H1 (cell line): ENCODE results near the gene PRICKLE1. TPM values are rescaled to one million over a fixed set of nuclear protein-coding genes. Genes with fewer than 3 reads are reported as not detected.

ENCODE experiments used
- CTCF ChIA-PET: fragments of 300-600 bp; sonication (Branson Sonifier 250); formaldehyde crosslinking; loops from one replicate; lab custom pipeline; 2021; ENCODE audit not compliant: partially characterized antibody; lab: Charles Lee
- POLR2A ChIA-PET: fragments of 300-600 bp; sonication (Branson Sonifier 250); formaldehyde crosslinking; loops from one replicate; lab custom pipeline; 2021; ENCODE audit warnings: inconsistent platforms; ENCODE audit not compliant: partially characterized antibody; lab: Charles Lee
- DNase-seq, 2 experiments: peaks; one replicate each; pipeline versions ENCODE4 v3.0.0 to v3.0.0-alpha.2; 2010 to 2022; ENCODE audit warnings: low spot score in 2 of 2, low read depth in 1 of 2, mixed read lengths in 1 of 2
- FAIRE-seq: peaks from 2 replicates; lab custom pipeline; 2011; peaks lifted over from hg19 to GRCh38; lab: Jason Lieb, UNC
- H2AFZ ChIP-seq: 2 replicates; pipeline ENCODE4 v1.8.1; 2012; ENCODE audit warnings: low read length, inconsistent platforms
- H2AK5ac ChIP-seq: 2 replicates; pipeline ENCODE4 v1.6.1; 2013; ENCODE audit warnings: low read depth, low read length
- H2BK120ac ChIP-seq: replicated peaks from 2 replicates; pipeline ENCODE3; 2013; ENCODE audit warnings: low read depth, low read length, inconsistent platforms
- H2BK12ac ChIP-seq: 2 replicates; pipeline ENCODE4 v1.6.1; 2013; ENCODE audit warnings: low read depth, low read length
- H2BK15ac ChIP-seq: 2 replicates; pipeline ENCODE4 v1.6.1; 2013; ENCODE audit warnings: low read length
- H2BK20ac ChIP-seq: 2 replicates; pipeline ENCODE4 v1.6.1; 2013; ENCODE audit warnings: low read length
- H2BK5ac ChIP-seq: 2 replicates; pipeline ENCODE4 v1.6.1; 2013; ENCODE audit warnings: low read depth, low read length
- H3K14ac ChIP-seq: 2 replicates; pipeline ENCODE4 v1.6.1; 2013; ENCODE audit warnings: inconsistent platforms; ENCODE audit not compliant: insufficient read length
- H3K18ac ChIP-seq: 2 replicates; pipeline ENCODE4 v1.6.1; 2013; ENCODE audit warnings: low read length; ENCODE audit errors: extremely low read depth
- H3K23ac ChIP-seq: 2 replicates; pipeline ENCODE4 v1.6.1; 2013; ENCODE audit warnings: inconsistent platforms; ENCODE audit not compliant: insufficient read length
- H3K23me2 ChIP-seq: 2 replicates; pipeline ENCODE4 v1.6.1; 2013; ENCODE audit warnings: low read depth, low read length
- H3K27ac ChIP-seq: 2 replicates; pipeline ENCODE4 v1.6.1; 2011; ENCODE audit warnings: low read depth, low read length, inconsistent platforms
- H3K27me3 ChIP-seq, 4 experiments: replicated peaks in 1 of 4; 1 replicate in 1 of 4; 2 replicates in 3 of 4; pipeline versions ENCODE4 v1.6.1 to v1.8.1; 2011 to 2013; ENCODE audit warnings: low read length in 3 of 4, mild to moderate bottlenecking in 3 of 4, inconsistent platforms in 2 of 4, mixed read lengths in 2 of 4, moderate library complexity in 1 of 4; ENCODE audit not compliant: control insufficient read depth in 3 of 4, insufficient read depth in 3 of 4; ENCODE audit errors: extremely low read depth in 1 of 4
- H3K36me3 ChIP-seq, 4 experiments: 2 replicates each; pipeline versions ENCODE4 v1.6.1 to v1.8.1; 2011 to 2013; ENCODE audit warnings: mild to moderate bottlenecking in 4 of 4, low read length in 3 of 4, moderate library complexity in 2 of 4, control low read depth in 1 of 4, inconsistent platforms in 1 of 4; ENCODE audit not compliant: insufficient read depth in 4 of 4, control insufficient read depth in 2 of 4
- H3K4ac ChIP-seq: replicated peaks from 2 replicates; pipeline ENCODE3; 2013; ENCODE audit warnings: low read length, low read depth, mixed read lengths, inconsistent platforms; ENCODE audit not compliant: insufficient read length
- H3K4me1 ChIP-seq, 4 experiments: replicated peaks in 1 of 4; 1 replicate in 1 of 4; 2 replicates in 3 of 4; pipeline versions ENCODE4 v1.6.1 to v1.8.1; 2011 to 2013; ENCODE audit warnings: low read length in 3 of 4, inconsistent platforms in 2 of 4, mixed read lengths in 1 of 4; ENCODE audit not compliant: insufficient read depth in 4 of 4, control insufficient read depth in 3 of 4
- H3K4me2 ChIP-seq, 2 experiments: 2 replicates each; pipeline versions ENCODE4 v1.6.1 to v1.8.1; 2011 to 2013; ENCODE audit warnings: low read depth in 2 of 2, low read length in 2 of 2, control low read depth in 1 of 2, inconsistent platforms in 1 of 2, mild to moderate bottlenecking in 1 of 2; ENCODE audit not compliant: insufficient read depth in 1 of 2
- H3K4me3 ChIP-seq, 4 experiments: fragments of 200-600, 300-600 bp in 1 of 4; sonication (generic), shearing (Covaris generic), sonication (Bioruptor Twin) in 1 of 4; 2 replicates each; pipeline versions ENCODE4 v1.5.1 to v1.8.1; 2011 to 2016; ENCODE audit warnings: low read length in 4 of 4, low read depth in 3 of 4, control low read depth in 2 of 4, inconsistent platforms in 2 of 4, mild to moderate bottlenecking in 2 of 4, mixed read lengths in 1 of 4, moderate library complexity in 1 of 4; ENCODE audit not compliant: insufficient read depth in 2 of 4; ENCODE audit errors: extremely low read depth in 1 of 4
- H3K56ac ChIP-seq: replicated peaks from 2 replicates; pipeline ENCODE3; 2013; ENCODE audit warnings: low read depth, mild to moderate bottlenecking, mixed read lengths, low read length, inconsistent platforms; ENCODE audit not compliant: insufficient read length
- H3K79me1 ChIP-seq: 2 replicates; pipeline ENCODE4 v1.6.1; 2013; ENCODE audit warnings: low read depth, low read length, control low read depth
- H3K79me2 ChIP-seq, 2 experiments: 2 replicates each; pipeline versions ENCODE4 v1.6.1 to v1.8.1; 2012 to 2013; ENCODE audit warnings: low read length in 2 of 2, mild to moderate bottlenecking in 2 of 2, inconsistent platforms in 1 of 2; ENCODE audit not compliant: insufficient read depth in 2 of 2, control insufficient read depth in 1 of 2
- H3K9ac ChIP-seq, 4 experiments: replicated peaks in 1 of 4; 1 replicate in 1 of 4; 2 replicates in 3 of 4; pipeline versions ENCODE4 v1.6.1 to v1.8.1; 2011 to 2013; ENCODE audit warnings: low read depth in 3 of 4, low read length in 3 of 4, control low read depth in 2 of 4, mild to moderate bottlenecking in 2 of 4, moderate library complexity in 2 of 4, inconsistent platforms in 1 of 4; ENCODE audit errors: extremely low read depth in 1 of 4
- H3K9me3 ChIP-seq, 2 experiments: 2 replicates each; pipeline versions ENCODE4 v1.6.1 to v1.8.1; 2012 to 2013; ENCODE audit warnings: mild to moderate bottlenecking in 2 of 2, moderate library complexity in 2 of 2, control low read depth in 1 of 2, inconsistent platforms in 1 of 2, low read depth in 1 of 2, low read length in 1 of 2, mixed read lengths in 1 of 2; ENCODE audit not compliant: insufficient read depth in 2 of 2
- H4K20me1 ChIP-seq, 2 experiments: replicated peaks in 1 of 2; 2 replicates each; pipeline versions ENCODE3 to v1.8.1; 2011 to 2013; ENCODE audit warnings: inconsistent platforms in 2 of 2, low read length in 2 of 2, mild to moderate bottlenecking in 1 of 2; ENCODE audit not compliant: insufficient read depth in 2 of 2, control insufficient read depth in 1 of 2
- H4K5ac ChIP-seq: 2 replicates; pipeline ENCODE4 v1.6.1; 2013; ENCODE audit warnings: low read length, low read depth, mixed read lengths, inconsistent platforms; ENCODE audit not compliant: insufficient read length
- H4K8ac ChIP-seq: 2 replicates; pipeline ENCODE4 v1.8.0; 2013; ENCODE audit warnings: mild to moderate bottlenecking, moderate library complexity, low read length, inconsistent platforms; ENCODE audit not compliant: insufficient read depth; ENCODE audit errors: extremely low read depth
- H4K91ac ChIP-seq: replicated peaks from 2 replicates; pipeline ENCODE3; 2013; ENCODE audit warnings: low read length, mixed read lengths, inconsistent platforms; ENCODE audit not compliant: insufficient read length
- CBX8 ChIP-seq: fragments of 300-800, 300-1000 bp; sonication (generic); IDR thresholded peaks from 2 replicates; pipeline ENCODE4 v1.7.1; 2016; ENCODE audit warnings: low read depth, low read length, borderline replicate concordance
- CHD2 ChIP-seq: IDR thresholded peaks from 2 replicates; pipeline ENCODE4 v1.6.1; 2012; ENCODE audit warnings: low read length, improper control_type of control experiment
- CTBP2 ChIP-seq: IDR thresholded peaks from 2 replicates; pipeline ENCODE4 v1.7.0; 2011; ENCODE audit warnings: borderline replicate concordance, mild to moderate bottlenecking, moderate library complexity, mixed read lengths, low read length; ENCODE audit not compliant: insufficient read depth, insufficient read length
- GABPA ChIP-seq: IDR thresholded peaks from 2 replicates; pipeline ENCODE4 v1.6.1; 2011; ENCODE audit warnings: mild to moderate bottlenecking, low read length, moderate library complexity, borderline replicate concordance; ENCODE audit not compliant: insufficient read depth
- HDAC2 ChIP-seq, 2 experiments: fragments of 300-600 bp in 1 of 2; sonication (generic) in 1 of 2; IDR thresholded peaks; 2 replicates each; pipeline ENCODE4 v1.6.1; 2011 to 2012; ENCODE audit warnings: low read depth in 2 of 2, low read length in 2 of 2, mild to moderate bottlenecking in 2 of 2, moderate library complexity in 2 of 2, borderline replicate concordance in 1 of 2, inconsistent platforms in 1 of 2
- KDM4A ChIP-seq: IDR thresholded peaks from one replicate; pipeline ENCODE4 v1.7.1; 2012; ENCODE audit warnings: low read depth, mild to moderate bottlenecking, moderate library complexity, low read length, inconsistent platforms; ENCODE audit not compliant: severe bottlenecking
- MAFK ChIP-seq: IDR thresholded peaks from 2 replicates; pipeline ENCODE4 v1.6.1; 2012; ENCODE audit warnings: low read depth, mild to moderate bottlenecking, improper control_type of control experiment, low read length
- RNF2 ChIP-seq: fragments of 200-900, 300-1000 bp; sonication (generic); IDR thresholded peaks from 2 replicates; pipeline ENCODE4 v1.7.1; 2016; ENCODE audit warnings: borderline replicate concordance, low read depth, mild to moderate bottlenecking, antibody characterized with exemption, low read length; ENCODE audit not compliant: poor library complexity, severe bottlenecking; ENCODE audit errors: missing control alignments
- SAP30 ChIP-seq: fragments of 300-600 bp; sonication (generic); IDR thresholded peaks from 2 replicates; pipeline ENCODE4 v1.7.1; 2012; ENCODE audit warnings: low read length, moderate library complexity, mild to moderate bottlenecking, inconsistent platforms; ENCODE audit not compliant: insufficient read depth, insufficient replicate concordance
- SIRT6 ChIP-seq: IDR thresholded peaks from one replicate; pipeline ENCODE4 v1.7.1; 2012; ENCODE audit warnings: low read length, inconsistent platforms
- TAF7 ChIP-seq: optimal IDR thresholded peaks from 2 replicates; pipeline ENCODE3; 2011; ENCODE audit warnings: low read depth, mild to moderate bottlenecking, inconsistent platforms, low read length, moderate library complexity, borderline replicate concordance
- TBP ChIP-seq: IDR thresholded peaks from 2 replicates; pipeline ENCODE4 v1.6.1; 2011; ENCODE audit warnings: low read depth, low read length, improper control_type of control experiment
- TCF12 ChIP-seq: IDR thresholded peaks from 2 replicates; pipeline ENCODE4 v1.6.1; 2011; ENCODE audit warnings: low read depth, mild to moderate bottlenecking, low read length
- ZNF274 ChIP-seq: IDR thresholded peaks from 2 replicates; pipeline ENCODE4 v1.7.0; 2012; ENCODE audit warnings: low read length, borderline replicate concordance; ENCODE audit errors: extremely low read depth
- WGBS, 2 experiments: shearing (Covaris generic) in 1 of 2; methylation state at CpG; one replicate each; pipeline versions ENCODE4 v1.1.6 to v1.1.7; 2013 to 2015; ENCODE audit warnings: low lambda C conversion rate in 2 of 2, mixed read lengths in 2 of 2, inconsistent platforms in 1 of 2, low coverage in 1 of 2, missing lambda C conversion rate in 1 of 2; ENCODE audit not compliant: insufficient replicate concordance in 2 of 2, insufficient coverage in 1 of 2, insufficient read length in 1 of 2; ENCODE audit errors: extremely low coverage in 1 of 2, missing lambda C conversion rate in 1 of 2; 5-methylcytosine and 5-hydroxymethylcytosine counted together
- polyA plus RNA-seq, 7 experiments: library from polyadenylated mRNA; depleted of rRNA in 3 of 7; stranded (reverse) in 5 of 7; unstranded in 2 of 7; fragments of >200 nt in 5 of 7; fragments of 200-250 nt in 2 of 7; gene quantifications; 1 replicate in 5 of 7; 2 replicates in 1 of 7; 4 replicates in 1 of 7; pipeline versions ENCODE4 v1.2.1 to v1.2.3, GENCODE V29; 2011 to 2013; ENCODE audit warnings: missing spikeins in 2 of 7, mixed read lengths in 2 of 7
- total RNA-seq: library from RNA; stranded (reverse); fragmentation: NEBNext Ultra II Directional; extraction: Animal tissue kit (Norgen Biotek cat#: 25700); gene quantifications from 2 replicates; pipeline ENCODE4 v1.2.1, GENCODE V29; 2021

The PRICKLE1 gene
- total and polyA plus RNA-seq, 2 of the 8 experiments (the other 6 are each of a cell fraction or from before 2014, with no cell fraction given): 14.0 to 22.4 TPM

- H4K20me1 ChIP-seq: no peaks in the 10 kb centered on the region
- H3K79me2 ChIP-seq: no peaks in the 10 kb centered on the region
- no peak for TF ChIP-seq SAP30
- no peak for TF ChIP-seq HDAC2 (IDR thresholded peaks at IDR 0.05; ENCODE audit: borderline replicate concordance in 1 of 2, low read depth in 2 of 2, low read length in 2 of 2)
- no peak for TF ChIP-seq ZNF274
- TF ChIP-seq CTBP2: no peak
- TF ChIP-seq RNF2: no peak
- TF ChIP-seq SIRT6: no peak
- TF ChIP-seq TBP: no peak
- no peak for TF ChIP-seq GABPA
- TF ChIP-seq TAF7: no peak
- TF ChIP-seq MAFK: no peak
- no peak for TF ChIP-seq KDM4A
- no peak for TF ChIP-seq CHD2
- no peak for TF ChIP-seq TCF12
- TF ChIP-seq CBX8: no peak
Observed at GRCh38 chr12:42576374-42576773, 13.2 kb downstream of the PRICKLE1 start.

More at GRCh38 chr12:42576374-42576773, 13.2 kb downstream of the PRICKLE1 start:
- H3K79me1 ChIP-seq: no peaks in the 10 kb centered on the region
- H3K18ac ChIP-seq: no peak overlapping the region
- H3K4me3 ChIP-seq: no peak overlapping the region
- no peak overlapping the region for H2BK20ac ChIP-seq
- no peaks in the 10 kb centered on the region for H3K23me2 ChIP-seq
- no peak overlapping the region for H2AK5ac ChIP-seq
- no peak overlapping the region for H3K56ac ChIP-seq
- H3K9me3 ChIP-seq: no peaks in the 10 kb centered on the region
- H4K91ac ChIP-seq: no peak overlapping the region
- no peak overlapping the region for H2BK12ac ChIP-seq
- FAIRE-seq: no peak
- ChIA-PET CTCF (no interaction called here), POLR2A (no interaction called here)
- H3K4ac ChIP-seq: no peak overlapping the region
- no peak for DNase-seq
- no peak overlapping the region for H2AFZ ChIP-seq
- H3K4me2 ChIP-seq: no peak overlapping the region
- H4K5ac ChIP-seq: no peak overlapping the region
- peaks cover 0 to 3% (median 2%) of the 10 kb centered on the region in 4 experiments; a peak in 5 of 7 replicates for H3K4me1 ChIP-seq
- H3K14ac ChIP-seq: no peak overlapping the region
- WGBS, 2 experiments: 91% methylated on average over 5 of the region's 5 CpGs; no CpG with 5 or more reads in 1 of the 2 experiments
- H4K8ac ChIP-seq: no peak overlapping the region
- H3K27ac ChIP-seq: no peak overlapping the region
- H2BK120ac ChIP-seq: no peak overlapping the region
- H3K27me3 ChIP-seq: no peaks in the 10 kb centered on the region
- H2BK5ac ChIP-seq: no peak overlapping the region
- no peak overlapping the region for H2BK15ac ChIP-seq
- no peak overlapping the region for H3K23ac ChIP-seq
- H3K9ac ChIP-seq: no peak overlapping the region
- no peaks in the 10 kb centered on the region for H3K36me3 ChIP-seq
